GM18951 (cell line): Measurements from ENCODE around the gene SLC40A1.

Source experiments
- POLR2A ChIP-seq: IDR thresholded peaks from 4 replicates; pipeline ENCODE4 v1.6.1; 2011; ENCODE audit warnings: mild to moderate bottlenecking; ENCODE audit not compliant: insufficient read length, insufficient read depth; ENCODE audit errors: extremely low read depth
- in situ Hi-C: fragments of 300-500 bp; cut with MboI; formaldehyde crosslinking; loops from one replicate; pipeline ENCODE4 v1.12.0; 2022; ENCODE audit warnings: low sequenced_read_pairs, mixed read lengths, inconsistent platforms; ENCODE audit not compliant: unreplicated experiment

Gene SLC40A1, protein sequence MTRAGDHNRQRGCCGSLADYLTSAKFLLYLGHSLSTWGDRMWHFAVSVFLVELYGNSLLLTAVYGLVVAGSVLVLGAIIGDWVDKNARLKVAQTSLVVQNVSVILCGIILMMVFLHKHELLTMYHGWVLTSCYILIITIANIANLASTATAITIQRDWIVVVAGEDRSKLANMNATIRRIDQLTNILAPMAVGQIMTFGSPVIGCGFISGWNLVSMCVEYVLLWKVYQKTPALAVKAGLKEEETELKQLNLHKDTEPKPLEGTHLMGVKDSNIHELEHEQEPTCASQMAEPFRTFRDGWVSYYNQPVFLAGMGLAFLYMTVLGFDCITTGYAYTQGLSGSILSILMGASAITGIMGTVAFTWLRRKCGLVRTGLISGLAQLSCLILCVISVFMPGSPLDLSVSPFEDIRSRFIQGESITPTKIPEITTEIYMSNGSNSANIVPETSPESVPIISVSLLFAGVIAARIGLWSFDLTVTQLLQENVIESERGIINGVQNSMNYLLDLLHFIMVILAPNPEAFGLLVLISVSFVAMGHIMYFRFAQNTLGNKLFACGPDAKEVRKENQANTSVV

DNA sequence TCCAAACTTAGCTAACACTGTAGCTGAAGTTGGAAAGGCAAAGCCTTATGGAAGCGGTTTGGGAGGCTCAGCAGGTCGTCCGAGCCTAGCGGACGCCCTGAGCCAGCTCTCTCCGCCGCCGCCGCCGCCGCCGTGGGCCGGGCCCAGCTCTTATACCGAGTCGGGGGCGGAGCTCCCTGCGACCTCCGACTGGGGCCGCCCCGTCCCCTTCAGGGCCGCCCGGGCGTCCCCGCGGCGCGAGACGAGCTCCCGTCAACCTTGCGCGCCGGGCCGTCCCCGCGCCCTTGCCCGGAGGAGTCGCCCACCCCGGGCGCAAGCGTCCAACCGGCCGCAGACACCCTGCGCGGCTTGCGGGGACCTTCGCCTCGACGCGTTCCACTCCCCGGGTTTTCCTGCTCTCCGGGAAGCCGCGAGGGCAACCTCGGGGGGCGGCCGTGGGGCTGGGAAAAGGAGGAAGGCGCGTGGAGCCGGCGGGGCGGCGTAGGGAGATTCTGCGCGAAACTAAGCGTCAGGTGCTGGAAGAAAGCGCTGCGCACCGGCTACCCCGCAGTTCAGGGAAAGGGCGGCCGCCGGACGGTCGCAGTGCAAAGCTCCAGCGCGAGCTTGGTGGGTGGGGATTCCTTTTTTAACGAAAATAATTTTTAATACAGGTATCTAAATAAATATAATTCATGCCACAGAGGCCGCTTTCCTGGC, at the start of gene SLC40A1:
SLC40A1 (minus strand) TSS at position 129 of the 696 bp plus-strand sequence. CDS start 326 bp downstream, outside the sequence.
- TF ChIP-seq POLR2A: no peak
- in situ Hi-C loops: no loop called here

DNA sequence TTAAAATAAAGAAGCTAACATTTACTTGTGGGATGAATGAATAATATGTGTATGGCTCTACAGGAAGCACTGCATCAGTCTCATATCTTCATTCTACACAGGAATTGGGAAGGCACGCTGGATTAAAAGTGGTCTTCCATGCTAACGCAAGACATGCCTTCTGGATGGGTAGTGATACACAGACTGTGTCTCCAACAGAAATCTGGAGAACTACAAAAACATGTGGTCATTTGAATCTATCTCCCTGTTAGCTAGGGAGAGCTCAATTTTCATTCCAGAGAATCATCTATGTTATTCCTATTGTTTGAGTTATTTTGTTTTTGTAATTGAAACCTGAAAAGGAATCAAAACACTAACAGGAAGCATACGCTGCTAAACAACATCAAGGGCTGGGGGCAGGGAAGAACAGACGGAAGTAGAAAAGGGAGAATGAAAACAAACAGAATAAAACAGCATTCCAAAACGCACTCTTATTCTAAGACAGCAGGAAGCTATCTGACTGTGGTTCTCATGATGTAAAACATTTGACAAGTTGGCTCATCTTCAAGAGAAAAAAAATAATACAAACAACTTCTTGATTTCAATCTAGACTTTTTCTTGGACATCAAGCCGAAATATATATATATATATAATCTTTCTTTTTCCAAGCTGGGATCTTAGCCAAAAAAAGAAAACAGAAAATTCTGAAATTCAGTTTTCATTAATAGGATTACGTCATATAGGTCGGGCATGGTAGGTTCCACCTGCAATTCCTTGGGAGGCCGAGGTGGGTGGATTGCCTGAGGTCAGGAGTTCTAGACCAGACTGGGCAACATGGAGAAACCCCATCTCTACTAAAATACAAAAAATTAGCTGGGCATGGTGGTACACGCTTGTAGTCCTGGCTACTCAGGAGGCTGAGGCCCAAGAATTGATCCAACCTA, 49.2 kb upstream of the SLC40A1 start:
- TF ChIP-seq POLR2A: no peak
- in situ Hi-C loops: no loop called here

DNA sequence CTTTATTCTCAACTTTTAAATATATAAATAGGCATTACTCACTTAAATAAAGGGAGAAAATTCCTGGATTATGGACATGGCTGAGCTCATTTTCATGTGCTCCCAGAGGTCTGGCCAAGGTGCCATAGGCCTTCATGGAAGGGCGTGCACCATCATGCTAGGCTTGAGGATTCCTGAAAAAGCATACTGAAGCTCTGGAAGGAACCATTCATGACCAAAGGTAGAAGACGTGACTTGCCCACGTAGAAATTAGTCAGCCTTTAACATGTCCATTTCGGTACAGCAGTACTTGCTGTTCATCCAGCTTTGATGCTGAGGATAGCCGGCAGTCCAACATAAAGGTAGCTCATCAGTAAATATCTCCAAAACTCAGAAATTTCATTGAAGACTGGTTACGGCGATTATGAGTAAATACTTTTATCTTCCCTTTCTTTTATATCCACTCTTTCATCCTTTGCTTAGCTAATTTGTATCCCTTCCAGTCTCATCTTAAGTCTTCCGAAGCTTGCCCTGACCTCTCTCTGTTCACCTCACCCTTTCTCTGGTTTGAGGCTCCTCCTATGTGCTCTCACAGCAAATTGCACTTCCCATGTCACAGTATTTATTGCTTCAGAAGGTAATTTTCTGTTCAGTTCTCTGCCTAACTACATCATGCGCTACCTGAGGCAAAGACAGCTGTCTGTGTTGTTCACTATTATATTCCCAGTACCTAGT, 48.4 kb upstream of the SLC40A1 start:
- in situ Hi-C loops: no loop called here
- TF ChIP-seq POLR2A: no peak

DNA sequence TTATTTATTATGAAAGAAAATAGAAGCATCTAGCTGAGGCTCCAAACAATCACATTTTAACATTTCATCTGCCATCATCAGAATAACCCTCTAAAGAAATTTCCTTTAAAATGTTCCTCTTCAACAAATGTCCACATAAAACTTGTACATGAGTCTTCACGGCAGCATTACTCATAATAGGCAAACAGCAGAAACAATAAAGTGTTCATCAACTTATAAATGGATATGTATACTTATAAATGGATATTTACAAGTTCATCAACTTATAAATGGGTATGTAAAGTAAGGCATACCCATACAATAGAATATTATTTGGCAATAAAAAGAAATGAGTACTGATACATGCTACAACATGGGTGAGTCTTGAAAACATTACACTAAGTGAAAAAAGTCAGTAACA, 47.2 kb upstream of the SLC40A1 start:
- in situ Hi-C loops: no loop called here
- no peak for TF ChIP-seq POLR2A

DNA sequence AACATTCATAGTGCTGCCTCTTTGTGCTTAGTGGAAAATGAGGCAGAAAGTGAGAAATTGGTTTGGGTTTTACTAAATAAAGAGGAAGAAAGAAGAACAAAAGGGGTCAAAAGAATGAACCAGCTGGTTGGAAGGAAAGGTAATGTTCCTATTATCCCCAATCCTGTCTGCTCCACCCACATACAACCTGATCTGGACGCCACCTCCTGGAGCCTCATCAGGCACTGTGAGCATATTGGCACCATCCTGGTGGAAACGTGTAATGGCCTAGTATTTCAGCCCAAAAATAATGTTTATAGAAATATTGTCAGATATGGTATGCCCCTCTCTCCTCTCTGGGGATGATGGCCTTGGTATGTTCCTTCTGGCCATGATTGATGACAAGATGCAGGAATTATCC, 45.0 kb upstream of the SLC40A1 start:
- in situ Hi-C loops: no loop called here
- TF ChIP-seq POLR2A: no peak

DNA sequence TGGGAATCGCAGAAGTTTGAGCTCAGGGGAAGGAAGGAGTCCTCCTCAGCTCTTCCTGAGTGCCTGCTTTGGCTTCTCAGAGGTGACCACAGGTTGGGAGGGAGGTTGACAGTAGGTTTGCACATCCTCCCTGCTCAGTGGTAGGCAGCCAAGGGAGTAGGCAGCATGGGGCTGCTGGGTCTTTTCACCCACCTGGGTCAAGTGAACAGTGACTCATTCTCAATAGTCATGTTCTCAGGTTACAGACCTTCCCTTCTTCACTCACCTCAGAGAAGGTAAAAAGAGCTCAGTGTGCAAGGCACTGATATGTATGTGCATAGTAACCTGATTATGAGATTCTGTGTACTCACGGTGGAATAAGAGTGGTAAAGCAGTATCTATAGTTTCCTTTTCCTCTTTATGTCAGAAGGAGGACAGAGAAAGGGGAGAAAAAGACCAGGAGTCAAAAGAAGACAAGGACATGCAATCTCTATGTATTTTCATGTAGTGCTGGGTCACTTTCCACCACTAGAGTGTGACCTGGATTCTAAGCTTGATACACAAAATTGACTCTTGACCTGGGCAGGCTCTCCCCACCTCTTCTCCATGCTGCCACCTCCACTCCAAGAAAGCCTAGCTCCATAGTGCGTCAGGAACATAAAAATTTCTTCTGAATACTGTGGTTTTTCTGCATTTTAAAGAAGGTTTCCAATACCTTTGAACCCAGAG, 44.2 kb upstream of the SLC40A1 start:
- in situ Hi-C loops: no loop called here

DNA sequence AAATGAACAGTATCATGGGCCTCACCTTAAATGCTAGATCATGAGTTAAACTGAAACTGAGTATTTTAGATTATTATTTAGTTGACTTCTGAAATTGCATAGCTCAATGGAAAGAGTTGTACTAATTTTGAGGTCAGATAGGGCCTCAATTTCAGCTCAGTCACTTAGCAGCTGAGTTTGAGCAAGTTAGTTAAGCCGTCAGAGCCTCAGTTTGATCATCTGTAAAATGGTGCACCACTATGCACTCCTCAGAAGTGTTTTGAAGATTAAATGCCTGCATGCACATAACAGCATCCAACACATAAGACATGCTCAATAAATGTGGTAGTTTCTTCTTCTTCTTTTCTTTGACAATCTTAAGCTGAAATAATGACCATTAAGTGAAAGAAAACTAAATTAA, 42.5 kb upstream of the SLC40A1 start:
- in situ Hi-C loops: no loop called here

More for the DNA sequence above, 44.2 kb upstream of the SLC40A1 start:
- TF ChIP-seq POLR2A: no peak

DNA sequence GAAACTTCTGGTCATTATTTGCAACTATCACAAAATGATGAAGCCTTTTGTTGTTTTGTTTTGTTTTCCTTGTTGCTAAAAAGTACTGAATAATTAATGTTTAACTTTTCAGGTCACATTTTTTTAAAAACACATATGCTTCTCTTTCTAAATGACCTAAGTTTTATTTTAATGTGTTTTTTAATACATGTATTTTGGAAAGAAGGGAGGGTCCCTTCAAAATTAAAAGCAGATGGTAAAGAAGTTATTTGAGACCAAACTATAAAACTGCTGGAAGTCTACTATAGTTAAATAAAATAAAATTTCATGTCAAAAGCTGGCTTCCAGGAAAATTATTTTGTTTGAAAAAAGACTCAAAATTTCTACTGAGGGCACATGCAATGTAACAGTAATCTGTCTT, 41.2 kb upstream of the SLC40A1 start:
- no peak for TF ChIP-seq POLR2A

More for the DNA sequence above, 42.5 kb upstream of the SLC40A1 start:
- TF ChIP-seq POLR2A: no peak

DNA sequence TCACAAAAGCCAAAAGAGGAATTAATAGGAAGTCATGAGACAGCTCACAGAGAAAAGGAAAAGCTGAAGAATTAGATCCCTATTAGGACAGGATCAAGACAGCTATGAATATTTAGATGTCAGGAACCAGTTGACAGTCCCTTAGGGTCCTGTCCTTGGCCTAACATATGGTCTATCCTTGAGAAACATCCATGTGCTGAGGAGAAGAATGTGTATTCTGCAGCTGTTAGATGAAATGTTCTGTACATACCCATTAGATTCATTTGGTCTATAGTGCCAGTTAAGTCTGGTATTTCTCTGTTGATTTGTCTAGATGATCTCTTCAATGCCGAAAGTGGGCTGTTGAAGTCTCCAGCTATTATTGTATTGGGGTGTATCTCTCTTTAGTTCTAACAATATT, 37.6 kb upstream of the SLC40A1 start:
- TF ChIP-seq POLR2A: no peak
- in situ Hi-C loops: no loop called here

More for the DNA sequence above, 41.2 kb upstream of the SLC40A1 start:
- in situ Hi-C loops: no loop called here

DNA sequence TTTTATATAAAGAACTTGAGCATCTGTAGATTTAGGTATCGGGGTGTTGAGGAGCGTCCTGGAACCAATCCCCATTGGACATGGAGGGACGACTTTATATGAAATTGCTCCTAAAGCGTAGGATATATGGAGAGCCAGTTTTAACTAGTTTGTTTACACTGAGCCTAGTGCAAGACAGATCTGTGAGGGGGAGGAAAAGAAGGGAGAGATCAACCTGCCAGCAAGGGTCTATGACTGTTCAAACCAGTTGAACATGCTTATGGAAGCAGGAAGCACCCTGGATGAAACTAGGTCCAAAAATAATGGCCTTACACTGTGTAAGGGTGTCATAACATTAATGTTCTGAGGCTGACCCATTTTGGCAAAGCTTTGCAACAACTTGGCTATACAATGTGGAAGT, 34.0 kb upstream of the SLC40A1 start:
- TF ChIP-seq POLR2A: no peak
- in situ Hi-C loops: no loop called here

DNA sequence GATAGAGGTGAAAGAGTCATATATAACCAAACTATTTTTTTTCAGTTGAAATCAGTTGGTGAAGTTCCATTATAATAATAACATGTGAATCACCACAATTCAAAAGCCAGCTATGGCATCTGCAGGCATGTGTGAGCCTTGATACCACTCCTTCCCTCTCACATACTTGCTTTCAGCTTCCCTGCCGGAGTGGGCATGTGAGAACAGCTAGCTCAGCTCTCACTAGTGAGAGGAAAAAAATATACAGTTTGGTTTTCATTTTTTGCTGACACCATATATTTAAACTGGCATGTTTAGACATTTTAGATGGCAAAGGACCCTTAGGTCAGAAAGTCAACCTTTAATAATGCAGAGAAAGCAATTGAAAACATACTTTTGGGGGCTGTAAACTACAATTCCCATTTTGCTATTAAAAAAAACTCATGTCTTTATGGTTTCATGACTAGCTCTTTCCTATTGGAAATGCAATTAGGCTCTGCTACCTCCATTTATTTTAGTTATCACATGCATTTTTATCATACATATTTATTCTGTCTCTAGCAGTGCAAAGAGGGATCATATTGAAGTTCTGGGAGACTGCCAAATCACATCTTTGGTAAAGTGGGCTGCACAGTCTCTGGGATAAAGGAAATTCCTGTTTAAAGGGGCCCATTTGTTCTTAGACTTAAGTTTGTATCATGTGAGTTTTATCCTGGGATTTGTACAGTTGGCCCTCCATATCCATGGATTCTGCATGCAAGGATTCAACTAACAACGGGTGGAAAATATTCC, 33.2 kb upstream of the SLC40A1 start:
- no peak for TF ChIP-seq POLR2A
- in situ Hi-C loops: no loop called here
